OCI-LY3 (cell line): Measurements from ENCODE around the gene EML4.

Experiments
- H2AFZ ChIP-seq: fragments of 200-600, 300-600 bp; shearing (Covaris generic); 2 replicates; pipeline ENCODE4 v1.6.0; 2014; ENCODE audit warnings: antibody characterized with exemption, low read depth, low read length
- H3K27ac ChIP-seq: fragments of 200-600, 300-600 bp; sonication (generic); 2 replicates; pipeline ENCODE4 v1.5.1; 2014; ENCODE audit warnings: mild to moderate bottlenecking, low read length, moderate library complexity, mixed read lengths
- H3K27me3 ChIP-seq: fragments of 200-600, 300-600 bp; sonication (generic); 2 replicates; pipeline ENCODE4 v1.6.1; 2014; ENCODE audit warnings: low read depth, low read length, mixed read lengths
- H3K36me3 ChIP-seq: fragments of 200-600, 300-600 bp; sonication (generic); replicated peaks from 2 replicates; pipeline ENCODE3; 2014; ENCODE audit warnings: low read depth, low read length, mixed read lengths
- H3K4me1 ChIP-seq: fragments of 300-600, 200-600 bp; sonication (generic); 2 replicates; pipeline ENCODE4 v1.6.1; 2014; ENCODE audit warnings: low read length, mixed read lengths
- H3K4me2 ChIP-seq: fragments of 200-600, 300-600 bp; sonication (generic); 2 replicates; pipeline ENCODE4 v1.6.1; 2014; ENCODE audit warnings: low read length, mixed read lengths
- H3K4me3 ChIP-seq: fragments of 300-600, 200-600 bp; sonication (generic); 2 replicates; pipeline ENCODE4 v1.5.1; 2014; ENCODE audit warnings: antibody characterized with exemption, mild to moderate bottlenecking, low read length, moderate library complexity
- H3K79me2 ChIP-seq: fragments of 300-600, 200-600 bp; shearing (Covaris generic); 2 replicates; pipeline ENCODE4 v1.6.1; 2014; ENCODE audit warnings: mild to moderate bottlenecking, low read length, mixed read lengths
- H3K9ac ChIP-seq: fragments of 300-600, 200-600 bp; shearing (Covaris generic); 2 replicates; pipeline ENCODE4 v1.6.0; 2014; ENCODE audit warnings: mild to moderate bottlenecking, low read length, moderate library complexity
- H3K9me3 ChIP-seq: fragments of 200-600, 300-600 bp; shearing (Covaris generic); 2 replicates; pipeline ENCODE4 v1.6.1; 2014; ENCODE audit warnings: low read length, mixed read lengths; ENCODE audit not compliant: insufficient read depth
- H4K20me1 ChIP-seq: fragments of 200-600, 300-600 bp; sonication (generic); 2 replicates; pipeline ENCODE4 v1.6.1; 2016; ENCODE audit warnings: low read length, mixed read lengths; ENCODE audit not compliant: insufficient read depth
- EZH2phosphoT487 ChIP-seq: fragments of 200-600 bp; shearing (Covaris generic); IDR thresholded peaks from 2 replicates; pipeline ENCODE4 v1.6.1; 2018; ENCODE audit warnings: antibody characterized with exemption, mixed run types, low read depth
- TF ChIP-seq, protein P1 (sequence below): fragments of 200-600, 300-600 bp; sonication (generic); IDR thresholded peaks from 2 replicates; pipeline ENCODE4 v1.5.1; 2014; ENCODE audit warnings: antibody characterized with exemption, low read length, low read depth

Gene EML4

DNA sequence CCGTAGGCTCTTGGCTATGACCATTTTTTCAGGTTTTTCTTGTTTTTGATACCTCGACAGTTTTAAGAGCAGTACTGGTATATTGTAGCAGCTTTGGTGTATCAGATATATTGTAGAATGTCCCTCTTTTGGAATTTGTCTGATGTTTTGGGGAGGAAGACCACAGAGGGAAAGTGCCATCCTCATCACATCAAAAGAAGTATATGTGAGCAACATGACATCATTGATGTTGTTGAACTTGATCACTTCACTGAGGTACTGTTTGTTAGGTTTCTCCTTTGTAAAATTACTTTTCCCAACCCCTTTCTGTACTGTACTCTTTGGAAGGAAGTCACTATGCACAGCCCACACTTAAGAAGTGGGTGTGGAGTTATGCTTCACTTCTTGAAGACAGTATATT lies 41.0 kb downstream of the EML4 start:
- peaks cover 4% of the 10 kb centered on the region for H3K36me3 ChIP-seq
- peaks cover 54% of the 10 kb centered on the region for H4K20me1 ChIP-seq
- H3K27ac ChIP-seq: no peak overlapping the region
- H3K4me3 ChIP-seq: no peak overlapping the region
- no peak overlapping the region for H3K4me2 ChIP-seq
- TF ChIP-seq, protein P1, sequence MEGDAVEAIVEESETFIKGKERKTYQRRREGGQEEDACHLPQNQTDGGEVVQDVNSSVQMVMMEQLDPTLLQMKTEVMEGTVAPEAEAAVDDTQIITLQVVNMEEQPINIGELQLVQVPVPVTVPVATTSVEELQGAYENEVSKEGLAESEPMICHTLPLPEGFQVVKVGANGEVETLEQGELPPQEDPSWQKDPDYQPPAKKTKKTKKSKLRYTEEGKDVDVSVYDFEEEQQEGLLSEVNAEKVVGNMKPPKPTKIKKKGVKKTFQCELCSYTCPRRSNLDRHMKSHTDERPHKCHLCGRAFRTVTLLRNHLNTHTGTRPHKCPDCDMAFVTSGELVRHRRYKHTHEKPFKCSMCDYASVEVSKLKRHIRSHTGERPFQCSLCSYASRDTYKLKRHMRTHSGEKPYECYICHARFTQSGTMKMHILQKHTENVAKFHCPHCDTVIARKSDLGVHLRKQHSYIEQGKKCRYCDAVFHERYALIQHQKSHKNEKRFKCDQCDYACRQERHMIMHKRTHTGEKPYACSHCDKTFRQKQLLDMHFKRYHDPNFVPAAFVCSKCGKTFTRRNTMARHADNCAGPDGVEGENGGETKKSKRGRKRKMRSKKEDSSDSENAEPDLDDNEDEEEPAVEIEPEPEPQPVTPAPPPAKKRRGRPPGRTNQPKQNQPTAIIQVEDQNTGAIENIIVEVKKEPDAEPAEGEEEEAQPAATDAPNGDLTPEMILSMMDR: no peak
- TF ChIP-seq EZH2phosphoT487: no peak
- H3K4me1 ChIP-seq: no peaks in the 10 kb centered on the region
- H3K9me3 ChIP-seq: no peaks in the 10 kb centered on the region
- no peak overlapping the region for H3K9ac ChIP-seq
- no peaks in the 10 kb centered on the region for H3K27me3 ChIP-seq
- H3K79me2 ChIP-seq: peaks cover 62% of the 10 kb centered on the region
- H2AFZ ChIP-seq: no peak overlapping the region

DNA sequence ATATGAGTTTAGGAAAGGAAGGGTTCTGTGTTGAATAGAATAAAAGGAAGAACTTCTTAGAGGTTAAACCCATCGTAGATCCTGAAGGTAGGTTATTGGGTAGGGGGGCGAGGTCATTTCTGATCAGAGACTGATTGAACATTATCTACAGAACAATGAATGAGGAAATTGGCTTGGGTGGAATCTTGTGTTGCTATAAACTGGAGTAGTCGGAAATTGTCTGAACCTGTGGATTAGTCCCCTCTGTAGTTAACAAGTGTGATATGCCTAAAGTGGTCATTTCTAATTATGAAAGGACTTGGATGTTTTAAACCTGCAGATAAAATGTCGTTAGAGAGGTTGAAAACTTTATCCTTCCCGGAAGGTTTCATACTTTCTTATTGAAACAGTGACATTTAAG lies 42.1 kb downstream of the EML4 start:
- H4K20me1 ChIP-seq: peaks cover 45% of the 10 kb centered on the region
- H3K27me3 ChIP-seq: no peaks in the 10 kb centered on the region
- no peak overlapping the region for H2AFZ ChIP-seq
- no peaks in the 10 kb centered on the region for H3K9me3 ChIP-seq
- H3K27ac ChIP-seq: no peak overlapping the region
- H3K79me2 ChIP-seq: peaks cover 58% of the 10 kb centered on the region
- no peak overlapping the region for H3K9ac ChIP-seq
- no peak for TF ChIP-seq EZH2phosphoT487
- TF ChIP-seq, protein P1: no peak
- no peaks in the 10 kb centered on the region for H3K4me1 ChIP-seq
- H3K4me3 ChIP-seq: no peak overlapping the region
- no peak overlapping the region for H3K4me2 ChIP-seq
- peaks cover 4% of the 10 kb centered on the region for H3K36me3 ChIP-seq

DNA sequence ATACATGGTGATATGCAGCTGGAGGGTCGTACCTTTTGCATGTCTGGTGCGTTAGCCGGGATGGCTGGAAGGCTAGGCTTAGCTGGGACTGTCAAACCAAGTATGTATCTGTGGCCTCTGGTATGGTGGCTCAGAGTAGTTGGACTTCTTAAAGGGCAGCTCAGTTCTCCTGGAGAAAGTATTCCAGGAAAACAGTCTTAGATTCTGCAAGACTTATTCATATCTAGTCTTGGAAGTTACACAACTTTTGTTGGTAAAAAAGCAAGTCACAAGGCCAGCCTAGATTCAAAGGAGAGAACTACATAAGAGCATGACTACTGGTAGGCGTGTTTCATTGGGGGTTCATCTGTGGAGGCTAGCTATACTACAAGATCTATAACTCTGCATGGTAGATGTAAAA lies 45.5 kb downstream of the EML4 start:
- no peak overlapping the region for H3K4me3 ChIP-seq
- no peak overlapping the region for H2AFZ ChIP-seq
- H3K9ac ChIP-seq: no peak overlapping the region
- no peak for TF ChIP-seq EZH2phosphoT487
- TF ChIP-seq, protein P1: no peak
- peaks cover 69% of the 10 kb centered on the region for H3K79me2 ChIP-seq
- peaks cover 8% of the 10 kb centered on the region for H3K36me3 ChIP-seq
- no peak overlapping the region for H3K4me2 ChIP-seq
- peaks cover 3% of the 10 kb centered on the region; the same call in 1 of the 2 replicates for H3K4me1 ChIP-seq
- no peaks in the 10 kb centered on the region for H3K9me3 ChIP-seq
- H4K20me1 ChIP-seq: peaks cover 57% of the 10 kb centered on the region
- no peaks in the 10 kb centered on the region for H3K27me3 ChIP-seq
- H3K27ac ChIP-seq: no peak overlapping the region

DNA sequence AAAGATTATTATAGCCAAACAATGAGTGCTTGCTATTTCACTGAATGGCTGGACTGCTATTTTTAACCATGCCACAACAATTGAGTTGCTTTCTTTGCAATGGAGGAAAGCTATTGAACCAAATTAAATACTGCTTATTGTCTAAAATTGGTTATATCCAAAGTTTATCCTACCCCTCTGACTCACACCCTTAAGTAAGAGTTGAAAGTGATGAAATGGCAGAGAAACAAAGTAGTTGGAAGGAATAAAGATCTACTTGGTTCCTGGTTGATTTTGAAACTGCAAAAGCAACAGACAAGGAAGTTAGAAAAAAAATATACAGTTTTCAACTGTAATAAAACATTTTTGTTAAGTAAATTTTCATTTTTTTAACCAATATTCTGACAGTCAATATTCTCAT lies 47.5 kb downstream of the EML4 start:
- TF ChIP-seq, protein P1: no peak
- no peak for TF ChIP-seq EZH2phosphoT487
- H4K20me1 ChIP-seq: peaks cover 62% of the 10 kb centered on the region
- H3K4me3 ChIP-seq: no peak overlapping the region
- H3K27ac ChIP-seq: no peak overlapping the region
- H3K9me3 ChIP-seq: no peaks in the 10 kb centered on the region
- H3K4me1 ChIP-seq: peaks cover 3% of the 10 kb centered on the region; the same call in 1 of the 2 replicates
- no peak overlapping the region for H3K4me2 ChIP-seq
- no peak overlapping the region for H2AFZ ChIP-seq
- no peaks in the 10 kb centered on the region for H3K27me3 ChIP-seq
- H3K79me2 ChIP-seq: peaks cover 67% of the 10 kb centered on the region
- peaks cover 4% of the 10 kb centered on the region for H3K36me3 ChIP-seq
- H3K9ac ChIP-seq: no peak overlapping the region
